Measurements from ENCODE around the gene CCDC60.
"Not testable (repeated sequence)": the region's sequence is repeated elsewhere in the genome, so short reads cannot be mapped to it uniquely, and the experiment has no call there.

CCDC60 gene

DNA sequence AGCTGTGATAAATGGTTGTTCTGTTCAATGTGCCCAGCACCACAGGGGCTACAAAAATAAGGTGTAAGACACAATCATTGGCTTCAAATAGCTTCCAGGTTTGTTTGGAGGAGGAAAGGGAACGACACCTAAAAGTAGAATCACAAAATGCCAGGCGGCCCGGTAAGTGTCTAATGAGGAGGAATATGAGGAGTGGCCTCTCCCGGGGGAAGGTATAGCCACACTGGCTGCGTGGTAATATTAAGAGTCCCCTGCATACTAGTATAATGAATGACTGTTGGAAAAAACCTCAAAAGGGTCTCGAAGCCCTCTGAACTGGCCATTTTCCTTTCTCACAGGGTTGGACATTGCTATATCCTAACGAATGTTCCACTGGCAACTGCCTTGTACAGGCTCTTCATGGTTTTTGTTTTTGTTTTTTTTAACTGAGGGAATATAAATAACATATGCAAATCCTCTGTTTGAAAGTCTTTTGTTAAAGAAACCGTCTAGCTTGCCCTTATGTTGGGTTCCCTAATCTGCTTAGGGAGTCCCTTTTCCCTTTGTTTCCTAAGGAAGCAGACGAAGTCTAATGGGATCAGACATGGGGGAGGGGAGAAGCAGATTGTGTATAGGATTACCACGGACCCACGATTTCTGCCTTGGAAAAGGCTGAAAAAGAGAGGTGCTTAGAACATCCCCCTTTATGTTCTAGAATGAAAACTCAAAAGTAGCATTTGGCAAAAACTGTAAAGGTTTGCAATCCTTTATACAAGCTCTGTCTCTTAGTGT is 4.2 kb downstream of the CCDC60 start:
- no peak for DNase-seq (ENCODE audit: low spot score)

DNA sequence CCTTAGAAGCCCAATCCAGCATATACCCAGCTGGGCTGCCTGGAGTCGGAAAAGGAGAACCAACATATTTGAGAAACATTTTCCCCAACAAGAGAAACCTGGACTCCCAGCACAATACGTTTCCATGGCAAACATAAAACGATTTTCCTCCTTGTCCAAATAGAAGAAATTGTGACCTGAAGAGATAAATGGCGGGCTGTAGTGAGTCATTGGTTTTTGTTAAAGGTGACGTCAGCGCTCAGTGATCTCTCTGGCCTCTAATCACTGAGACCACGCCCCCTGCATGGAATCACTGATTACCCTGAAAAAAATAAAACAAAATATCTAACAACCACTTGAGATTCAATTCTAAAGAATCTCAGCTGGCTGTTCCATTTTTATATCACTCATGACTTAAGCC is 6.0 kb downstream of the CCDC60 start:
- no peak for DNase-seq (ENCODE audit: low spot score)

DNA sequence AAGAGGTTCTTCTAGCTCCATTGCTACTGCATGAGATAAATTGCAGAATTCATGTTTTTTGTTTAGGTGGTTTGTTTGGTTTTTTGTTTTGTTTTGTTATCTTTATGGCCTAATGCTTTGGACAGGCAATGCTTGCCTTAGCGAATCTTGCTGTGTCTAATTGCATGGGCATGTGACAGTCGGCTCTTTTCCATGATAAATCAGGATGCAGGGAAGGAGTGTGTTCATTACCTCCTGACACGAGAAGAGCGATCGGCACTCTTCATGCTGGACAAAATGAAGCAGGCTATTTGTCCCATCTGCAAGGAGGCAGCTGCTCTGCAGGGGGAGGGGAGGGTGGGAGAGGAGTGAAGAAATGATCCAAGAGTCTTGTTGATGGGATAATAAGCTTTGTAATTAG is 6.5 kb downstream of the CCDC60 start:
- DNase-seq (ENCODE audit: low spot score), result no peak

DNA sequence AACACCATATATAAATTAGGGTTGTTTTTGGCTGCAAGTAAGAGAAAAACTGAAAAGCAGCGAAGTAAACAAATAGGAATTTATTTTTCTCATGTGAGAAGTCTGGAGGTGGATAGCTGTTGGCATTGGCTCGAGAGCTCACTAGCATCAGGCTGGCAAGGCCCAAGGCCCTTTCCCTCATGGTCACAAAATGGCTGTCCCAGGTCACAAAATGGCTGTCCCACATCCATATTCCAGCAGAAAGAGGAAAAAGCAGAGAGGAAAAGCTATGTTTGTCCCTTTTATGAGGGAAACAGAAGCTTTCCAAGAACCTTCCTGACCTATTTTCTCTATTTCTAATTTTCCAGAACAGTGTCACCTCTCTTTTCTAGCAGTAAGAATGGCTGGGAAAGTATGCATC is 7.5 kb downstream of the CCDC60 start:
- DNase-seq (ENCODE audit: low spot score), result no peak

DNA sequence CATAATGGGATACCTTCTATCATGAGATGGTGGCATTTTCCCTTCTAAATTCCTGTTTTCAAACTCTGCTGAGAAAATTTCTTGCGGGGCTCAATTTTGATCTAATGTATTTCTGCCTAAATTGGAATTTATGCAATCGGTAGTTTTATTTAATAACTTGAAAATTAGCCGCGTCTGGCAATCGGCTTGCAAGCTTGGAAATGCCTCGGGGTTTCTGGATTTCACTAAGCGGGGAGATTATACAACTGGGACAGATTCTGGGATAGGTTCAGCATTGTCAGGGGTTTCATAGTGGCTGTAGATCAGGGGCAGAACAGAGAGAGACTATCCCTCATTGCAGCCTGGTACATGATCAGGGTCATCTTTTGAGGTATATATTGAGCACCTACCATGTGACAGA is 8.6 kb downstream of the CCDC60 start:
- DNase-seq (ENCODE audit: low spot score), result no peak

DNA sequence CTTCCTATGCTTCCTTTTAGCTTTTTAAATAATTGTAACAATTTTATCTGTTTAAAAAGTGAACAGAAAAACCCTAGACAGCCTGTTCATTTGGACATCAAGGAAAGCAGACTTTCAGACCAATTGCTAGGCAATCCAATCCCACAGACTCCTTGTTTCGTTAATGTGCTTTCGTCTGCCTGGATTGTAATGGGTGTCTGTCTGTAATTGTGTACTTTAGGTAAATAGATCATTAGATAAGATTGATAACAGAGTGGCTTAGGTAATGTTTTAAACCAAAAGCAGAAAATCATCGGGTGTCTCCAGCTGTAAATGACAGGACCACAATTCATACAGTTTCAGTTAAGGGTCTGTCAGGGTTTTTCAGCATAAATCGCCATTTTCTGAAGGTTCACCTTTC is 19.6 kb downstream of the CCDC60 start:
- no peak for DNase-seq (ENCODE audit: low spot score)

DNA sequence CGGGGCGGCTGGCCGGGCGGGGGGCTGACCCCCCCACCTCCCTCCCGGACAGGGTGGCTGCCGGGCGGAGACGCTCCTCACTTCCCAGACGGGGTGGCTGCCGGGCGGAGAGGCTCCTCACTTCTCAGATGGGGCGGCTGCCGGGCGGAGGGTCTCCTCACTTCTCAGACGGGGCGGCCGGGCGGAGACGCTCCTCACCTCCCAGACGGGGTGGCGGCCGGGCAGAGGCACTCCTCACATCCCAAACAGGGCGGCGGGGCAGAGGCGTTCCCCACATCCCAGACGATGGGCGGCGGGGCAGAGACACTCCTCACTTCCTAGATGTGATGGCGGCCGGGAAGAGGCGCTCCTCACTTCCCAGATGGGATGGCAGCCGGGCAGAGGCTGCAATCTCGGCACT is 25.8 kb downstream of the CCDC60 start:
- not testable (repeated sequence) for DNase-seq (ENCODE audit: low spot score)

DNA sequence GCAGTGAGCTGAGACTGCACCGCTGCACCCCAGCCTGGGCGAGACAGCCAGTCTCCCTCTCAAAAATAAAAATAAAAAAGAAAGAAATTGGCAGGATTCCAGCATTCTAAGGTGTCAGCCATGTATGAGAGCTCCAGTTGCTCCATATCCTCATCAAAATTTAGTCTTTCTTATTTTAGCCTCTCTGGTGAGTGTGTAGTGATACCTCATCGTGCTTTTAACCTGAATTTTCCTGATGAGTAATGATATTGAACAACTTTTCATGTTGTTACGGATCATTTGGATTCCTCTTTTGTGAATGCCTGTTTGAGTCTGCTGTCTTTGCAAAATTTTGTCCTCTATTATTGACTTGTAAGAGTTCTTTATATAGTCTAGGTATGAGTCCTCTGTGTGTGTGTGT is 28.5 kb downstream of the CCDC60 start:
- DNase-seq (ENCODE audit: low spot score), result no peak

DNA sequence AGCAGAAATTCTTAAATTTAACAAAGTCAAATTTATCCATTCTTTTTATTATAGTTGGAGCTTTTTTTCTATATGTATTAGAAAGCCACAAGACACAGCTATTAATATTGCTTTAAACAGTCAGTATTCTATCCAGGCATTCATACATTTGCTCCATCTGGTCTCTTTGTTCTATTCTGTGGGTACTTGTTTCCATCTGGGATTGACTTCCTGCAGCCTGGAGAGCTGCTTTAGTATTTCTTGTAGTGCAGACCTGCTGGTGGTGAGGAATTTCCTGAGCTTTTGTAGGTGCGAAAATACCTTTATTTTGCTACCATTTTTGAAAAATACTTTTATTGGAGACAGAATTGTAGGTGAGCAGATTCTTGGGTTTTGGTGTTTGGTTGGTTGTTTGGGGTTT is 29.0 kb downstream of the CCDC60 start:
- no peak for DNase-seq (ENCODE audit: low spot score)

DNA sequence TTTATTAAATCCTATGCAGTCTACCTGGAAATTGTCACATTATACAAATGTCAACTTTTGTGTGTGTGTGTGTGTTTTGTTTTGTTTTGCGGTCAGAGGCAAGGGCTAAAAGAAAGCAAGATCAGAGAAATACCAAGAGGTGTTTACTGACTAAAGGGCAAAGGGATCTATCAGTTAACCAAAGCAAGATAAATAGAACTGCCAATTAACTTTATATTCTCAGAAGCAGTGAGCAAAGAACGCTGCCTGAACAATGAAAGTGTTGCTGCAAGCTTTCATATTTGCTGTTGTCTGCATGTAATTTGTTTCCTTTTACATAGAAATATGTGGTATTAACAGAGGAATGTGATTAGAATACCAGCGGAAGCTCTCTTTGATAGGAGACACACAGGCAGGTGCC is 30.9 kb downstream of the CCDC60 start:
- no peak for DNase-seq (ENCODE audit: low spot score)

DNA sequence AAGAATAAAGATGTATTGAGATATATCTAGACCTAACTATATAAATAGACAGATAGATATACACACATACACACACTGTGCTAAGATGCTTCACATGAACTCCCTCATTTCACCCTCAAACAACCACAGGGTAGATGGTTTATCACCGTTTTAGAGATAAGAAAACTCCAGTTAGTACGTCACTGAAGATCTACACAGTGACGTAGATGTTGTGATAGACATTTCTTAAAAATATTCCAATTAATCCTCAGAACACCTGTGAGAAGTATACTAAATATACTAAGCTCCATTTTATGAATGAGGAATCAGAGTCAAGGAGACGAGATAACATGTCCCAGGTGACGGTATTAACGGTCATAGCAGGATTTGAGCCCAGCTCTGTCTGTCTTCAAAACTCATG is 31.5 kb downstream of the CCDC60 start:
- no peak for DNase-seq (ENCODE audit: low spot score)

DNA sequence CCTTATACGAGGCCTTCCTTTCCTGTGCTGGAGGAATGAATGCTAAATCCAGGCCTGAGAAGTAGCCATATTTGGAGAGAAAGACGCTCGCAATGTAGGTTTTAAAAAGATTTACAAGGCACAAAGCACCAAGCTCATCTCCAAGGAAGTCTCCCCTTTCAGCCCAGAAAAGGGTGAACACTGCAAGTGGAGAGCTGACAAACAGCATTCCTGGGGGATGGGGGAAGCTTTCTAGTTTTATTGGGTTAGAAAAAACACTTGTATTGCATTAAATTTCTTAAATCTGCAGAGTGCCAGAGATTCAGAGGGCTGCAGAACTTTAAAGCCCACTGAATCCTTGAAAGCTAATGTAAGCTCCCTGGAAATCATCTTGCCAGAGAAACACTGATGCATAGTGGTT is 34.6 kb downstream of the CCDC60 start:
- no peak for DNase-seq (ENCODE audit: low spot score)

DNA sequence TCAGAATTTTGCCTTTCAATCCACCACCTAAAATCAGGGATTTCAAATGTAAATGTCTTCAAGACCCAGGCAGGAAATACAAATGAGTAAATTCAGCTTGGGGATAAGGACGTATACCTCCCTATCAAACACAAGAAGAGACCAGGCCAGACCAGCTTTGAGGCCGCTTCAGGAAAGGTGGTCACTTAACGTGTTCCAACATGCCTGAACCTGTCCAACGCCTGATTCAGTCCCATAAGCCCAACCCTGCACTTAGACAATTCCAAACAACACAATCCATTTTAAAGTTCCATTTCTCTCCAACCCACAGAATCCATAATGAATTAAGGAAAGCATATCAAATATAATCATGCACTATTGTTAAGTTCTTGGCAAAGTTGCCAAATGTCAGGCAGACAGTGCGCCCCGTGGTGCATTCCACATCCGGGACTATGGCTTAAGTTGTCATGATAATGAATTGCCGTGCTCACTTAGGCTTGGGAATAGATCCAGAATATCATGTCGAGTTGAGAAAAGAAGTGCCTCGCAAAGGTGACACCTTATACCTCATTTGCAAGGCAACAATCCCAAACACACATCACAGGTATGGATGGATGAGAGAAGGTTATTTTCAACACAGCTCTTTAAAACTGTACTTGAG is 35.5 kb downstream of the CCDC60 start:
- no peak for DNase-seq (ENCODE audit: low spot score)

DNA sequence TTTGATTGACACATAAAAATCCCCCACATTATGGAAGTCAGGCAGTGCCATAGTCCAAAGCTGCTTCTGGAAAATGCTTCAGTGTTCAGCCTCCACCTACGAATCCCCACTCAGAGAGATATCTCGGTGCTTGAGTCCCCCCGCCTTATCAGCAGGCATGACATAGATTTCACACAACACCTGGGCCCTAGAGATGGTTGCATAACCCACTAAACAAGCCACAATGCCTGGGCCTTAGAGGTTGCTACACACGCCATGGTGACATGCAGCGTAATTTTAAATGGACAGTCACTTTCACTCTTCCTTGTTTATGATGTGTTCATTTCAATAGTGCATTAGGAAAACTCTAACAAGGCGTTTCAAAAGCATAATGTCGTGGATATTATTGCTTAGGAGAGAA is 38.0 kb downstream of the CCDC60 start:
- DNase-seq (ENCODE audit: low spot score), result no peak

DNA sequence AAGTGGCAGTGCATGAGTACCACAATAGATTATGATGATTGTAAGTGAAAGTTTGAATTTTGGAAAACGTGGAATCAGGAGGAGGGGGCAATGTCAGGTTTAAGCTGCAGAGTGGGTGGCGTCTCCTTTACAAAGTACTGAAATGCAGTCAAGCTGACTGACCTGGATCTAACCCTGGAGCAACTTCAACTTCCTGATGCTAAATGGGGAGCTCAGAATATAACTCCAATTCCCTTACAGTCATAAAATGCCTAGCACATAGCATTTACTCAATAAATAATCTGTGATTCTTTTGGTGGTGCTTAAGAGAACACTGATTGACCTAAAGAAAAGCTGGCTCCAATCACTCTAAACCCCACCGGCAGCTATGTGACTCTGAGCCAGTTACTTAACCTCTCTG is 38.5 kb downstream of the CCDC60 start:
- no peak for DNase-seq (ENCODE audit: low spot score)

DNA sequence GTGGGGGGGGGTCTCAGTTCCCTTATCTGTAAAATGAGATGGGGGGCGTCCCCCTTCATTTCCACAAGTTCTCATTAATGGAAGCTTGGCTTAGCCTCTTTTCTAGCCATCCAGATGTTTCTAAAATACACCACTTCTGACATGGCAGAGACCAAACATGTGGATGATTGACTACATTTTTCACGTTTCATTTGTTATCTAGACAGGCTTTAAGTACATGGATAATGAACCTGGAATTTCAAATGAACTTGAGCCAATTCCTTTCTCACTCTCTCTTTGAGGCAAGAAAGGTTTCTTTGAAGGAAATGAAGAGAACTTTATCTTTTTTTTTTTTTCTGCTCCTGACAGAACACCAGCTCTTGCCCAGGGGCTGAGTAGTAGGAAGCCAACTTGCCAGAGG is 39.1 kb downstream of the CCDC60 start:
- DNase-seq (ENCODE audit: low spot score), result no peak

DNA sequence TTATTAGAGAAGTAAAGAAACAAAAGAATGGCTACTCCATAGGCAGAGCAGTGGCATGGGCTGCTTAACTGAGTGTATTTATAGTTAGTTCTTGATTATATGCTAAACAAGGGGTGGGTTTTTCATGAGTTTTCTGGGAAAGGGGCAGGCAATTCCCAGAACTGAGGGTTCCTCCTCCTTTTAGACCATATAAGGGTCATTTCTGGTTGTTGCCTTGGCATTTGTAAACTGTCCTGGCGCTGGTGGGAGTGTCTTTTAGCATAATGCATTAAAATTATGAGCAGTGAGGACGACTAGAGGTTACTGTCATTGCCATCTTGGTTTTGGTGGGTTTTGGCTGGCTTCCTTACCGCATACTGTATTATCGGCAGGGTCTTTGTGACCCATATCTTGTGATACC is 40.1 kb downstream of the CCDC60 start:
- no peak for DNase-seq (ENCODE audit: low spot score)

DNA sequence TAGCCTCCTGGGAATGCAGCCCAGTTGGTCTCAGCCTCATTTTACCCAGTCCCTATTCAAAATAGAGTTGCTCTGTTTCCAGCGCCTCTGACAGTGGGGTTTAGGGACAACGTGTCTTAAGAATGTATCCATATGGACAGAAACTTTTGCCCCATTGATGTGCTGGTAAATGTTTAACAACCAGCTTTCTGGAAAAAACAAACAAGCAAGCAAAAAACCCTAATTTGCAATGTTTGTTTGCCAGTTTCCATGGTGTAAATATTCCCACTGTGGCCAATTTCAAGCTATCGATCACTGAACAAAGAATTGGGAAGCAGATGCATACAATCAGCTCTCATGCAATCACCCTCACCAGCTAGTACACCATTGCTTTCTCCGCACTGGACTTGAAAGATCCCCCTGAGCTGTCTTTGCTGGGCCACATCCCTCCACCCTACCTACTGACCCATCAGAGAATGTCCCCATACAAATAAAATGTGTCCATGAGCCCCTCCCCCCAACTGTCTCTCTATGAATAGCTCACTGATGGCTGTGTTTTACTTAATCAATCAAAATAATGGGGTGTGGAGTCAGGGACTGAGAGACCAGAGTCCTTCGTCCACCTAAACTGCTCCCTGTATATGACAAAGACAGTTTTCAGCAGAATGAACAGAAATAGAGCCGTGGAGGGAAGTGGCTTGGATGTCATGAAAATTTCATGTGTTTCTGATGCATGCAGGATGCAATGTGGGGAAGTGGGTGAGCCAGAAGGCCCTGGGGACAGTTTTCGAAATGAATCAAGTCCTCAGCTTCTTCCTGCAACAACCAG is 40.8 kb downstream of the CCDC60 start:
- DNase-seq (ENCODE audit: low spot score), result no peak

DNA sequence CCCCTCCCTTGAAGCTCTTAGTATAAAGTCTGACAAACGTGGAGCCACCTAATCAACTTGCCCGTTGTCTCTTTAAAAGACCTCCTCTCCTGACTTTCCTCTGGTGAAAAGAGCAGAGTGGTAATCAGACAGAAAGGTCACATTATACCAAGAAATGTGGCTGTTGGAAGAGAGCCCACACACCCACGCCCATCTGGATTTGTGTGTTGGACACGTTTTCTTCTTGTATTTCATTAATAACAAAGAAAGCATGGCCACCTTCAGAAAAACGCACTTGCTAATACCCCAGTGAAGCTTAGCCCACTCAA is 41.3 kb downstream of the CCDC60 start:
- no peak for DNase-seq (ENCODE audit: low spot score)

DNA sequence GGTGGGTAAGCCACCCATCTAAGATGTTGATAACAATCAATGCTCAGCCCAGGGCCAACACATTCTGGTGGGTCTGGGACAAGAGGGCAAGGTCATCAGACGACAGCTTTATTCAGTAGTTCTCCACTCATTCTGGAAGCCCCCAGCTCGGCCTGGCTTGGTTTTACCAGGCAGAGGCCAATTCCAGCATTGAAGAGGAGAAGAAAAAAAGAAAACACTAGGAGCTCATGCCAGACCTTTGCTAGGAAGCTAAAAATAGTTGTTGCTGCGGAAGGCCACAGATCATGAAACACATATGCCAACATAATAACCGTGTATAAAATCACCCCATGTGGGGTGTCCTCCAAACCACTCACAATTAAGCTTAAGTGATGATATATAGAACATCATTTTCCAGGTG is 44.4 kb downstream of the CCDC60 start:
- no peak for DNase-seq (ENCODE audit: low spot score)

DNA sequence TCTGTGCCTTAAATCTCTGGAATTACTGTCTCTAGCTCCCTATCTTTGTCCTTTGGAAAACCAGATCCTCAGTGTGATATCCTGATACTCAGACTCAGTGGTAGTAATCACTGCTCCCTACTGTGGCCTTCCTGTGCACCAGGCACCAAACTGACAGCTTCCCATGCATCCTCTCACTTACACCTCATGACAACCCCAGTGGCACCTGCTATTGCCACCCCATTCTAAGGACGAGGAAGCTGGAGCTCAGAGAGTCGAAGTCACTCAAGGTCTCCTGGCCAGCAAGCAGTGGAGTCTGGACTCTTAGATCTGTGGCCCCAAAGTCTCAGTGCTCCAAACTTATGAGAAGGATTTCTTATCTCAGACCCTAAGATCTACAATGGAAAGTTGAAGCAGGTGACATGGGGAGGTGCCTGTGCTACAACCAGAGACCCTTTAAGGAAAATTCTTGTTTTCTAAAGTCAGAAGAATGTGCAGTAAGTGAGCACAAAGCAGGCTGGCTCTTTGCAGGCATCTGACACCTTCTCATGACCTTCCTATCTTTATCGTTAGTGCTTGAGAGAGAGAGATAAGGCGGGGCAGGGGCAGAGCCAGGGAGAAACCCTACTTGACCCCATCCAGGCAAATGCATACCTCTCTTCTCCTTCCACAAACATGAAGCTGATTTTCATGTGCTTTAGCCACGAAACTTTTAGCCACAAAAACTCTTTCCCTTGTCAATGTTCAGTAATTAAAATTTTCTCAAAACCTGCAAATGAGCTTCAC is 47.1 kb downstream of the CCDC60 start:
- DNase-seq (ENCODE audit: low spot score), result no peak

DNA sequence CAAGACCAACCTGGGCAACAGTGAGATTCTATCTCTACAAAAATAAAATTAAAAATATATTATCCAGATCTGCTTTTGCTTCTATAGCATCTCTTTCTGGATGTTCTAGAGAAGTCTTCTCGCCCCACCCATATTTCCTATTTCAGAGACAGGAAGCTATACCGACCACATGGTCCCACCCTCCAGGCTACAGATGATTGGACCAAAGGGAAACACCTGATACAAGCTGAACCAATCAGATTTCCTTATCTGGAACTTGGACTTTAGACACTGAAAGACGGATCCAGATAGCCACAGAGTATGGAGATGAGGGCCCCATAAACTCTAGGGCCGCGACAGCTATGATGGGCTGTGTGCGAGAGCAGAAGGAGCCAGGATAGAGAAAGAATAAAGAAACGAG is 48.7 kb downstream of the CCDC60 start:
- no peak for DNase-seq (ENCODE audit: low spot score)

DNA sequence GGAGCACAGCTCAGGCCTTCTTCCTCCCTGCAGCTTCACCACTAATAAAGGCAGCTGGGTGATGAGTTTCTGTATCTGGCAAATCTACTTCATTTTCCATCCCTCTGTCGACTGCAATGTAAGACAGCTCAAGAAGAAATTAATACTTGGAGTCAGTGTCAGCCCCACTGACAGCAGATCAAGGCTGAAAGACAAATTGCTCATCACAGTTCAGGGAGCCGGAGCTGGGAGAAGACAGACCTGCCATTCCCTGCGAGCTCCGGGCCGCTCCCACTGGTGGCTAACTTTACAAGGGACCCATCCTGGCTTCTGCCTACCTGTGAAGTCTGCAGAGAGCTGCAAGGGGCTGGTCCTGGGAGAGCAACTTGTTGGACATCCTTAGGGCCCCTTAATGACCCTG is 49.8 kb downstream of the CCDC60 start:
- no peak for DNase-seq (ENCODE audit: low spot score)

All from AG08395 (cell line).